Ovary (tissue), 9 donors: ENCODE measurements around the gene PRDM16. TPM values are rescaled to one million over a fixed set of nuclear protein-coding genes. Genes with fewer than 3 reads are reported as not detected.

Experiments used
- DNase-seq, 5 donors: peaks; one replicate each; pipeline ENCODE4 v3.0.0-alpha.2; 2019 to 2020
- H3K27ac ChIP-seq, 2 donors: fragments of 200-600 bp; one replicate each; pipeline versions ENCODE4 v1.5.1 to v1.8.0; 2019 to 2022
- H3K27me3 ChIP-seq: fragments of 200-600 bp; one replicate; pipeline ENCODE4 v1.8.0; 2022
- H3K36me3 ChIP-seq: fragments of 200-600 bp; sonication (generic); one replicate; pipeline ENCODE4 v1.5.1; 2019
- H3K4me1 ChIP-seq: one replicate; pipeline ENCODE4 v1.8.1; 2013; ENCODE audit warnings: mild to moderate bottlenecking, moderate library complexity; ENCODE audit not compliant: insufficient read depth
- H3K4me3 ChIP-seq: fragments of 200-600 bp; sonication (generic); one replicate; pipeline ENCODE4 v1.5.1; 2017
- H3K9me3 ChIP-seq, 2 donors: fragments of 200-600 bp in 1 of 2; sonication (generic) in 1 of 2; one replicate each; pipeline versions ENCODE4 v1.5.1 to v1.8.1; 2013 to 2019; ENCODE audit warnings: mild to moderate bottlenecking in 1 of 2, moderate library complexity in 1 of 2
- EP300 ChIP-seq: sonication (generic); formaldehyde crosslinking; IDR thresholded peaks from one replicate; pipeline ENCODE4 v1.6.1; 2017; ENCODE audit warnings: antibody characterized with exemption
- POLR2A ChIP-seq: fragments of 450-650 bp; IDR thresholded peaks from one replicate; pipeline ENCODE4 v1.6.1; 2017; ENCODE audit warnings: antibody characterized with exemption, mild to moderate bottlenecking, moderate library complexity
- WGBS, 3 donors: extraction: QIAGEN DNeasy Blood & Tissue Kit in 1 of 3; methylation state at CpG; one replicate each; pipeline versions ENCODE4 v1.1.5 to v1.1.7; 2013 to 2017; 5-methylcytosine and 5-hydroxymethylcytosine counted together
- intact Hi-C, 4 donors: fragments of 100-400 bp; cut with DNase I; formaldehyde crosslinking; loops; one replicate each; pipeline versions ENCODE4 v1.11.0 to v1.15.1; 2022 to 2023
- polyA plus RNA-seq, 2 donors: library from polyadenylated mRNA; stranded (reverse); fragments of 200-250 nt in 1 of 2; fragments of 350-450 nt in 1 of 2; fragmentation: Illumina TruSeq in 1 of 2; extraction: RNeasy Lipid Tissue Mini Kit (QIAGEN cat#74804) in 1 of 2; gene quantifications; one replicate each; pipeline ENCODE4 v1.2.3, GENCODE V29; 2013 to 2014
- total RNA-seq, 7 donors: library from RNA; depleted of rRNA in 2 of 7; stranded (reverse); fragments of >200 nt in 2 of 7; fragmentation: NEBNext Ultra II Directional in 3 of 7; extraction: Animal tissue kit (Norgen Biotek cat#: 25700) in 3 of 7; gene quantifications; one replicate each; pipeline versions ENCODE4 v1.1.0 to v1.2.4, GENCODE V29; 2016 to 2023
- TF ChIP-seq, protein P1 (sequence below), 3 donors: fragments of 450-650 bp in 2 of 3; fragments of 200-600 bp in 1 of 3; IDR thresholded peaks; one replicate each; pipeline versions ENCODE4 v1.5.1 to v1.8.0; 2016 to 2022; ENCODE audit warnings: antibody characterized with exemption in 3 of 3, mild to moderate bottlenecking in 1 of 3
- donor health status: DM: no; HTN: no; CAD: no; lungs with moderate emphysema.
- donor health status: DM: no; HTN: no; CAD: no.
- donor health status: Bipolar disorder and iron deficiency.
- donor health status: DM: yes; HTN: yes; CAD: no.
- donor health status: DM: no; HTN: no; CAD: no.
- donor health status: DM: yes; HTN: yes; CAD: no.

The PRDM16 gene
- total and polyA plus RNA-seq, 9 donors = 1.1 to 17.3 (median 3.9) TPM

DNA sequence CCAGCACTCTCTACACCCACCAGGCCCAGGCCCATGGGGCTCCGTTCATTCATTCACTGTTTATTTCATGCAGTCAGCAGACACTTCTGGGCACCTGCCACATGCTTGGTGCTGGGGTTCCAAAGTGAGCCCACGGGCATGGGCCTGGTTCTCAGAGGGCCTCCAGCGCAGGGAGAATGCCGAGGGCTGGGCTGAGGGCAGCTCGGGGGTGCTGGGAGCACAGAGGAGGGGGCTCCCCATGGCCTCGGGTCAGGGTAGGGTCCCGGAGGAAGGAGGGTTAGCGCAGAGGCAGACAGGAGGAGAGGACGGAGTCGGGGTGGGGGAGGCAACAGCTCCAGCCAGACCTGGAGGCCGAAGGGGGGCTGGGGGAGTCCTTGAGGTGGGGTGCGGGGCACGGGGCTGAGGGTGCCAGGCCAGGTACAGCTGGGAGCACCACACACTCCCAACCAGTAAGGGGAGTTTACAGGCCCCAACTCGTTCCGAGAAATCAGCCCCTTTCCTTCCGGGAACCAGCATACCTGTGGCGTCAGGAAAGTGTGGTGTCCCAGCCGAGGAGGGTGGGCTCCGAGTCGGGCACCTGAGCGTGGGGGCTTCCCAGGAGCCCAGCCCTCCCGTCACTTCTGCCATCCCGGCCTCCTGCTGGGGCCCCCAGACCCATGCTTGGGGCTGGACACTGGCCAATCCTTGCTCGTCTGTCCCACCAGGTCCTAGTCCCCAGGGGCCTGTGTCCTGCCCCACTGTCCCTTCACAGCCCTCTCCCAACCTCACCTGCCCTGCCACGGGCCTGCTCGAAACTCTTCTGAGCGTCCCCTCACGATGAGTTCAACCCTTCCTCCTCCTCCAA lies 396.3 kb downstream of the PRDM16 start:
- no peaks in the 10 kb centered on the region for H3K36me3 ChIP-seq
- WGBS, 3 donors = 81 to 86% (median 81%) methylated on average over 27 to 28 of the region's 28 CpGs
- H3K4me3 ChIP-seq = no peak overlapping the region
- no peaks in the 10 kb centered on the region for H3K27me3 ChIP-seq
- peaks cover 5% of the 10 kb centered on the region for H3K4me1 ChIP-seq
- TF ChIP-seq POLR2A = no peak
- TF ChIP-seq, protein P1, sequence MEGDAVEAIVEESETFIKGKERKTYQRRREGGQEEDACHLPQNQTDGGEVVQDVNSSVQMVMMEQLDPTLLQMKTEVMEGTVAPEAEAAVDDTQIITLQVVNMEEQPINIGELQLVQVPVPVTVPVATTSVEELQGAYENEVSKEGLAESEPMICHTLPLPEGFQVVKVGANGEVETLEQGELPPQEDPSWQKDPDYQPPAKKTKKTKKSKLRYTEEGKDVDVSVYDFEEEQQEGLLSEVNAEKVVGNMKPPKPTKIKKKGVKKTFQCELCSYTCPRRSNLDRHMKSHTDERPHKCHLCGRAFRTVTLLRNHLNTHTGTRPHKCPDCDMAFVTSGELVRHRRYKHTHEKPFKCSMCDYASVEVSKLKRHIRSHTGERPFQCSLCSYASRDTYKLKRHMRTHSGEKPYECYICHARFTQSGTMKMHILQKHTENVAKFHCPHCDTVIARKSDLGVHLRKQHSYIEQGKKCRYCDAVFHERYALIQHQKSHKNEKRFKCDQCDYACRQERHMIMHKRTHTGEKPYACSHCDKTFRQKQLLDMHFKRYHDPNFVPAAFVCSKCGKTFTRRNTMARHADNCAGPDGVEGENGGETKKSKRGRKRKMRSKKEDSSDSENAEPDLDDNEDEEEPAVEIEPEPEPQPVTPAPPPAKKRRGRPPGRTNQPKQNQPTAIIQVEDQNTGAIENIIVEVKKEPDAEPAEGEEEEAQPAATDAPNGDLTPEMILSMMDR (IDR thresholded peaks at IDR 0.05) = no peak
- TF ChIP-seq EP300 = no peak
- intact Hi-C loops = loop anchor here in 1 of 4 donors (10.0 kb wide), 1 partner anchor 249 kb away; no protein-coding TSS in a partner anchor
- no peaks in the 10 kb centered on the region for H3K9me3 ChIP-seq
- DNase-seq = peak in 1 of 5 donors; percentile 31
- H3K27ac ChIP-seq = no peak overlapping the region

DNA sequence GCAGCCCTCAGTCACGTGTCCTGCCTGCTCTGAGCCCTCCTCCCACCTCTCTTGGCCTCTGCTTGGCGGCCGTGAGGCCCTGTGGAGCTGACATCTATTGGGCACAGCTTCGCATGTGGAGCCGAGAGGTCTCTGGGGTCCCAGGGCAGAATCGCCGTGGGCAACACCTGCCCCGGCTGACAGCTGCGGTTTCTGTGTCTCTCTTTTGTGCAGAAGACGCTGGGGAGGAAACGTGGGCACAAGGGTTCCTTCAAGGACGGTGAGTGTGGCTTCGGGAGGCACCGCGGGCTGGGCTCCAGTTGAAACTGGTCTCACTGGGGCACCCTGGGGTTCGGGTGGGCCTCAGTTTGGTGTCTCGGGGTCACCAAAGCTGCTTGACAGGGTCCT lies 396.9 kb downstream of the PRDM16 start:
- Histone ChIP-seq H3K4me3 (no peak overlapping the region), H3K36me3 (no peaks in the 10 kb centered on the region), H3K27me3 (no peaks in the 10 kb centered on the region), H3K9me3 (no peaks in the 10 kb centered on the region), H3K4me1 (no peaks in the 10 kb centered on the region), H3K27ac (no peak overlapping the region)
- intact Hi-C loops = loop anchor here in 1 of 4 donors (10.0 kb wide), 1 partner anchor 249 kb away; no protein-coding TSS in a partner anchor
- TF ChIP-seq POLR2A (no peak), EP300 (no peak)
- TF ChIP-seq, protein P1 (IDR thresholded peaks at IDR 0.05) = no peak
- no peak for DNase-seq
- 88 to 94% (median 88%) methylated on average over 17 of the region's 17 CpGs for WGBS, 3 donors

DNA sequence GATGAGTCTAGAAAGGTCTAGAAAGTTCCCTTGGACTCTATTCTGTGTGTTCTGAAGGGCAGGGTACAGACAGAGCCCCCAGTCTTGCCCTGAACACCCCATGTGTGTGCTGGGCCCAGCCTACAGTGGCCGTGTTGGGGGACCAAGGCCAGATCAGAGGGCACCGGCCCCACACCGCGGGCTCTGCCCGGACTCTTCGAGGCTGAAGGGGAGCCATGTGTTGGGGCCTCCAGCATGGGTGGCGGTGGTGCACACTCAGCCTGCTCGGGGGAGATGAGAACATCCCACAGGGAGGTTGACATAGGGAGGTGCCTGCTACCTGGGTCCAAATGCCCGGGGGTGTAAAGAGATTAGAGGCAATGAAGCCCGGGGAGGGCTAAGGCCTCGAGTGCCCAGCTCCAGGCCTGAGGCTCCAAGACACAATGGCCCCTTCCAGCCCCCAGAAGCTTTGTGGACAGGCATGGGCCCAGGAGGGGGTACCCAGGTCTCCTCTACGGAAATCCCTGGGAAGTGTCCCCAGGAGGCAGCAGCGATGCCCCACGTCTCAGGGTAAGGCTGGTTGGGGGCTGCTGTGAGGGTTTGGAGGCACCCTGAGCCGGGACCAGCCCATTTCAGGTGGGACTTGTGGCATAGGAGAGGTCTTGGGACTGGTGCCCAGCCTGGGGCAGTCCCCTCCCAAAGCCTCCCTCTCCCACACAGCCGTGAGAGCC lies 397.5 kb downstream of the PRDM16 start:
- H3K36me3 ChIP-seq = no peaks in the 10 kb centered on the region

More for the DNA sequence above, 397.5 kb downstream of the PRDM16 start:
- Histone ChIP-seq H3K4me1 (no peaks in the 10 kb centered on the region), H3K27ac (no peak overlapping the region), H3K27me3 (no peaks in the 10 kb centered on the region), H3K9me3 (no peaks in the 10 kb centered on the region), H3K4me3 (no peak overlapping the region)
- TF ChIP-seq POLR2A = no peak
- TF ChIP-seq, protein P1 (IDR thresholded peaks at IDR 0.05) = no peak
- no peak for TF ChIP-seq EP300
- peak in 1 of 5 donors; percentile 27 for DNase-seq
- intact Hi-C loops = loop anchor here in 1 of 4 donors (10.0 kb wide), 1 partner anchor 248 kb away; no protein-coding TSS in a partner anchor
- WGBS, 3 donors = 90 to 95% (median 92%) methylated on average over 16 of the region's 16 CpGs
